MG63 (cell line): ENCODE measurements around the gene GABRG2. TPM values are rescaled to one million over a fixed set of nuclear protein-coding genes. Genes with fewer than 3 reads are reported as not detected.

ENCODE experiments used
- DNase-seq: peaks from one replicate; pipeline ENCODE4 v3.0.0-alpha.2; 2020
- H3K27me3 ChIP-seq: fragments of 250-450 bp; sonication (Bioruptor Pico); 2 replicates; pipeline ENCODE4 v1.5.1; 2020; ENCODE audit warnings: mild to moderate bottlenecking, moderate library complexity
- H3K36me3 ChIP-seq: fragments of 250-450 bp; sonication (Bioruptor Pico); 2 replicates; pipeline ENCODE4 v1.5.1; 2020; ENCODE audit warnings: mild to moderate bottlenecking, moderate library complexity
- H3K4me3 ChIP-seq: fragments of 250-450 bp; sonication (Bioruptor Pico); 2 replicates; pipeline ENCODE4 v1.5.1; 2020; ENCODE audit warnings: mild to moderate bottlenecking, moderate library complexity
- H3K9me3 ChIP-seq: fragments of 250-450 bp; sonication (Bioruptor Pico); 2 replicates; pipeline ENCODE4 v1.5.1; 2020; ENCODE audit warnings: mild to moderate bottlenecking, moderate library complexity
- total RNA-seq: library from RNA; depleted of rRNA; stranded (reverse); fragments of >200 nt; shearing (Covaris generic); gene quantifications from 2 replicates; pipeline ENCODE4 v1.2.3, GENCODE V29; 2014; ENCODE audit warnings: low replicate concordance; rRNA removed

The GABRG2 gene
- total RNA-seq, 1 experiment from 2014 or later: not detected

- no peak for DNase-seq
- Histone ChIP-seq H3K4me3 (no peak overlapping the region), H3K36me3 (no peaks in the 10 kb centered on the region), H3K27me3 (no peaks in the 10 kb centered on the region; the same call in 1 of the 2 replicates), H3K9me3 (no peaks in the 10 kb centered on the region)
Measured at GRCh38 chr5:162154242-162154641, 86.7 kb downstream of the GABRG2 start.

- no peak overlapping the region for H3K4me3 ChIP-seq
- H3K9me3 ChIP-seq: no peaks in the 10 kb centered on the region
- no peaks in the 10 kb centered on the region for H3K27me3 ChIP-seq
- no peaks in the 10 kb centered on the region for H3K36me3 ChIP-seq
- DNase-seq: no peak
Measured at GRCh38 chr5:162160401-162160800, 92.8 kb downstream of the GABRG2 start.

DNA sequence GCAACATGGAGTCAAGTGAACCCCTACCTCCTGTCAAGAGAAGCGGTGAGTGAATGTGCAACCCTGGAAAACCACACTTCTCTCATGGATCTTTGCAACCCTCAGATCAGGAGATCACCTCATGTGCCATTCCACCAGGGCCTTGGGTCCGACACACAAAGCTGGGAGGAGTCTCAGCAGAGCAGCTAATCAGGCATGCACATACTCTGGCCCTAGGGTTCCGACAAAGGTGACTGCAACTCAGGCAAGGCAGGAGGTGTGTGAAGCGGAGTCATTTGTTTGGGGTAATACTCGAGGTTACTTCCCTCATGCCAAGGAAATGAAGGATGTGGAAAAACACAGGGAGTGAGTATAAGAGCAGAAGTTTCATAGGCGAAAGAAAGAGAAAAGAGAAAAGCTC is 96.1 kb downstream of the GABRG2 start:
- Histone ChIP-seq H3K27me3 (no peaks in the 10 kb centered on the region), H3K36me3 (no peaks in the 10 kb centered on the region), H3K9me3 (no peaks in the 10 kb centered on the region), H3K4me3 (no peak overlapping the region)
- no peak for DNase-seq

- DNase-seq: no peak
- Histone ChIP-seq H3K9me3 (no peaks in the 10 kb centered on the region), H3K4me3 (no peak overlapping the region), H3K27me3 (no peaks in the 10 kb centered on the region), H3K36me3 (no peaks in the 10 kb centered on the region)
Measured at GRCh38 chr5:162174358-162174974, 106.9 kb downstream of the GABRG2 start.

- Histone ChIP-seq H3K4me3 (no peak overlapping the region), H3K9me3 (no peaks in the 10 kb centered on the region), H3K36me3 (no peaks in the 10 kb centered on the region), H3K27me3 (no peaks in the 10 kb centered on the region)
- DNase-seq: no peak
Measured at GRCh38 chr5:162187371-162187770, 119.8 kb downstream of the GABRG2 start.

DNA sequence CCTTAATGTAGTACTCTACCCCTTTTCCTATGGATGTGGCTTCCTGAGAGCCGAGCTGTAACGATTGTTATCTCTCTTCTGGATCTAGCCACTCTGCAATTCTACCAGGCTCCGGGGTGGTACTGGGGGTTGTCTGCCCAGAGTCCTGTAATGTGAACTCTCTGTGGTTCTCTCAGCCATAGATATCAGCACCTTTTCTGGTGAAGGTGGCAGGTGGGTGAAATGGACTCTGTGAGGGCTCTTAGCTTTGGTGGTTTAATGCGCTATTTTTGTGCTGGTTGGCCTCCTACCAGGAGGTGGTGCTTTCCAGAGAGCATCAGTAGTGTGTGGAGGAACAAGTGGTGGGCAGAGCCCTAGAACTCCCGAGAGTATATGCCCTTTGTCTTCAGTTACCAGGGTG is 122.1 kb downstream of the GABRG2 start:
- Histone ChIP-seq H3K9me3 (no peaks in the 10 kb centered on the region), H3K27me3 (no peaks in the 10 kb centered on the region)

DNA sequence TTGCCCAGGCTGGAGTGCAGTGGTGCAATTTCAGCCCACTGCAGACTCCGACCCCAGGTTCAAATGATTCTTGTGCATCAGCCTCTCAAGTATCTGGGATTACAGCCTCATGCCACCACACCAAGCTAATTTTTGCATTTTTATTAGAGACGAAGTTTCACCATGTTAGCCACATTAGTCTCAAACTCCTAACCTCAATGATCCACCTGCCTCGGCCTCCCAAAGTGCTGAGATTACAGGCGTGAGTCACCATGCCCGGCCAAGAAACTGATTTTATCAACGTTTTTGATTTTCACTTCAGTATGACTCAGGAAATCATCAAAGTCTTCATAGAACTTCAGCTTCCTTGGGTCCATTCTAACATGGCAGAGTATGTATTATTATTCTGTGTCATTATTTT is 125.4 kb downstream of the GABRG2 start:
- Histone ChIP-seq H3K36me3 (no peaks in the 10 kb centered on the region), H3K9me3 (no peaks in the 10 kb centered on the region), H3K27me3 (no peaks in the 10 kb centered on the region), H3K4me3 (no peak overlapping the region)
- no peak for DNase-seq

More for the DNA sequence above, 122.1 kb downstream of the GABRG2 start:
- Histone ChIP-seq H3K36me3 (no peaks in the 10 kb centered on the region), H3K4me3 (no peak overlapping the region)
- DNase-seq: no peak

DNA sequence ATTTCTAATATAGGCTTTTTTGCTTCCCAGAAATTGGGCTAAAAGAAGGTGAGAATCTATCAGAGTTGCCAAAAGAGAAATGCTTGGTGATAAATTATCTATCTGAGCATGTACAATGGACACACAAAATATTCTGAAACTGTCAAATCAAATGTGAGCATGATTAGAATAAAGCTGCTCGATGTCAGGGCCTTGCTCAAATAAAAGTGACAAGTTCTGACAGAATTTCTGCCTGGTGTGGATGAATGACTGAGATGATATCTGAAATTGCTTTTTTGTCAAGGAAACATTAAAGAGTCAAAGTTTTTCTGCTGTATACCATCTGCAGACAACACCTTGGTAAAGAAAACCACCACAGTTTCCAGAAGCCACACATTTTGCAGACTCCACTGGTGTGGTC is 128.8 kb downstream of the GABRG2 start:
- H3K9me3 ChIP-seq: no peaks in the 10 kb centered on the region
- no peaks in the 10 kb centered on the region for H3K36me3 ChIP-seq
- H3K4me3 ChIP-seq: no peak overlapping the region
- DNase-seq: no peak
- no peaks in the 10 kb centered on the region for H3K27me3 ChIP-seq

DNA sequence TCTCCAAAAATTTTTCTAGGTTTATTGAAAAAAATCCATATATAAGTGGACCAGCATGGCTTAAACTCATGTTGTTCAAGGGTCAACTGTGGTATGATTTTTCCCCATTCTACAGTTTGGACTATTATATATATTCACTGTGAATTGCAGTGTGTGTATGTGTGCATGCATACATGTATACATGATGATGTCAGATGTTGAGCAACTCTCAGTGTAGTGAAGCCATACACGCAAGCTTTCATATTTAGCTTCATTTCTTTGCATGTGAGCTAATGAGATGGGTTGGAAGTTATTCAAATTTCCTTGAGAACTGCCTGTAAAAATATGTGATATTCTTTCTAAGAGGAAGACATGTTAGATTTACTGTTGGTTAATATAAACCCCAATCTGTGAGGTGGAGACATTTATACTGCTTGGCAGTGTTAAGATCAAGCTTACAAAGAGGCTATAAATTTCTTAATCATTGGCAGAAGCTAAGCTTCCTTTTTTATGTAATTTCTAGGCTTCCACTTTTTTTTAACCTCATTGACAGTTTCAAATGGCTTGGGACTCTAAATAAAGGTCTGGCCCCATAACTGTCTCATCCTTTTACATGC is 134.8 kb downstream of the GABRG2 start:
- Histone ChIP-seq H3K27me3 (no peaks in the 10 kb centered on the region), H3K4me3 (no peak overlapping the region), H3K36me3 (no peaks in the 10 kb centered on the region), H3K9me3 (no peaks in the 10 kb centered on the region)
- DNase-seq: no peak

Other genes starting within 250 kb of the GABRG2 start
- gene GABRA1, start 219.7 kb upstream of the GABRG2 start, total RNA-seq: not detected in 2 replicates